Right lung (tissue), 5 donors: ENCODE data around the gene COL16A1. TPM values are rescaled to one million over a fixed set of nuclear protein-coding genes. Genes with fewer than 3 reads are reported as not detected.

Experiments
- DNase-seq, 2 donors: peaks; one replicate each; pipeline ENCODE4 v3.0.0-alpha.2; 2013
- polyA plus RNA-seq, 5 donors: library from polyadenylated mRNA; unstranded; fragments of 120-200 nt; gene quantifications; one replicate each; pipeline versions ENCODE4 v1.2.1 to v1.2.3, GENCODE V29; 2013; ENCODE audit warnings: inconsistent platforms in 1 of 5, low replicate concordance in 1 of 5; ENCODE audit not compliant: insufficient read length in 5 of 5, insufficient read depth in 1 of 5

The COL16A1 gene
- polyA plus RNA-seq, 5 donors: 99.7 to 160 (median 132) TPM

GRCh38 chr1:31605908-31606427, 97.8 kb downstream of the COL16A1 start:
- DNase-seq: no peak

Other genes with a start within 250 kb of the COL16A1 start
- 10 to 100 TPM; 32.2 to 51.7 (median 50.7) TPM for gene TINAGL1, start 127.5 kb downstream of the COL16A1 start, polyA plus RNA-seq
- gene HCRTR1, start 86.3 kb downstream of the COL16A1 start, polyA plus RNA-seq: under 1 TPM in 4 of 5 donors, not detected in 1; 0.09 to 0.26 (median 0.10) TPM
- 10 to 100 TPM; 58.4 to 68.4 (median 65.0) TPM for gene PEF1, start 59.1 kb downstream of the COL16A1 start, polyA plus RNA-seq
- 10 to 100 TPM; 11.2 to 28.8 (median 16.6) TPM for gene ADGRB2, start 60.3 kb upstream of the COL16A1 start, polyA plus RNA-seq
- gene SPOCD1, start 112.0 kb upstream of the COL16A1 start, polyA plus RNA-seq: 1 to 10 TPM in 1 of 5 donors, under 1 TPM in 4; 0.29 to 1.1 (median 0.45) TPM
- 100 to 1,000 TPM; 176 to 268 (median 222) TPM for gene PTP4A2, start 234.4 kb upstream of the COL16A1 start, polyA plus RNA-seq